GM18499 (cell line): ENCODE data around the gene EPHB4.
"Not testable (repeated sequence)": the region's sequence is repeated elsewhere in the genome, so short reads cannot be mapped to it uniquely, and the experiment has no call there.

Experiments
- ATAC-seq: cut with Tn5 transposase; IDR thresholded peaks from one replicate; pipeline ENCODE4 v1.9.1; 2021; ENCODE audit warnings: moderate number of reproducible peaks; ENCODE audit not compliant: insufficient read depth, unreplicated experiment

EPHB4 gene

DNA sequence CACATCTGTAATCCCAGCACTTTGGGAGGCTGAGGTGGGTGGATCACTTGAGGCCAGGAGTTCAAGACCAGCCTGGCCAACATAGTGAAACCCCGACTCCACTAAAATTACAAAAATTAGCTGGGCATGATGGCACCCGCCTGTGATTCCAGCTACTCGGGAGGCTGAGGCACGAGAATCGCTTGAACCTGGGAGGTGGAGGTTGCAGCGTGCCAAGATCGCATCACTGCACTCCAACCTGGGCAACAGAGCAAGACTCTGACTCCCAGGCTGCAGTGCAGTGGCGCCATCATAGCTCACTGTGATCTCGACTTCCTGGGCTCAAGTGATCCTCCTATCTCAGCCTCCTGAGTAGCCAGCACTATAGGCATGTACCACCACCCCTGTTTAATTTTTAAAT lies 27.6 kb upstream of the EPHB4 start:
- not testable (repeated sequence) for ATAC-seq

DNA sequence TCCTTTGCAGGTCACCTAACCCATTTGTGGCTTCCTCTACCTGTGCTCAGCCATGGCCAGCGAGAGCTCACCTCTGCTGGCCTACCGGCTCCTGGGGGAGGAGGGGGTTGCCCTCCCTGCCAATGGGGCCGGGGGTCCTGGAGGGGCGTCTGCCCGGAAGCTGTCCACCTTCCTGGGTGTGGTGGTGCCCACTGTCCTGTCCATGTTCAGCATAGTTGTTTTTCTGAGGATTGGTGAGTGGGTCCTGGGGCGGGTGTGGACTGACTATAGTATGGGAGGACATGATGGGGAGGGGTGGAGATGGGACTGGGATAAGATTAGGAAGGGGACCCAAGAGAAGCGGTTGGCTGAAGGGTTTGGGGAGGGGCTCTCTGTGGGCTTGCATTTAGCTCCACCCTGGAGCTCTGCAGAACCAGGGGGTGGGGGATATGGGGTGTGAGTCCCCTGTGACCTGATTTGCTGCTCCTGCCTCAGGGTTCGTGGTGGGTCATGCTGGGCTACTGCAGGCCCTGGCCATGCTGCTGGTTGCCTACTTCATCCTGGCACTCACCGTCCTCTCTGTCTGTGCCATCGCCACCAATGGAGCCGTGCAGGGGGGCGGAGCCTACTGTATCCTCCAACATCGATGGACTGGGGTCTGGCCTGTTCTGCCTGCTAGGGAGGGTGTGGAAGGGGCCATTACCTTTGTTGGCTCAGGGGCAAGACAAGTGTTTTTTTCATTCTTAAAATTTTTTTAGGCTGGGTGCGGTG lies 27.0 kb upstream of the EPHB4 start:
- ATAC-seq: no peak

DNA sequence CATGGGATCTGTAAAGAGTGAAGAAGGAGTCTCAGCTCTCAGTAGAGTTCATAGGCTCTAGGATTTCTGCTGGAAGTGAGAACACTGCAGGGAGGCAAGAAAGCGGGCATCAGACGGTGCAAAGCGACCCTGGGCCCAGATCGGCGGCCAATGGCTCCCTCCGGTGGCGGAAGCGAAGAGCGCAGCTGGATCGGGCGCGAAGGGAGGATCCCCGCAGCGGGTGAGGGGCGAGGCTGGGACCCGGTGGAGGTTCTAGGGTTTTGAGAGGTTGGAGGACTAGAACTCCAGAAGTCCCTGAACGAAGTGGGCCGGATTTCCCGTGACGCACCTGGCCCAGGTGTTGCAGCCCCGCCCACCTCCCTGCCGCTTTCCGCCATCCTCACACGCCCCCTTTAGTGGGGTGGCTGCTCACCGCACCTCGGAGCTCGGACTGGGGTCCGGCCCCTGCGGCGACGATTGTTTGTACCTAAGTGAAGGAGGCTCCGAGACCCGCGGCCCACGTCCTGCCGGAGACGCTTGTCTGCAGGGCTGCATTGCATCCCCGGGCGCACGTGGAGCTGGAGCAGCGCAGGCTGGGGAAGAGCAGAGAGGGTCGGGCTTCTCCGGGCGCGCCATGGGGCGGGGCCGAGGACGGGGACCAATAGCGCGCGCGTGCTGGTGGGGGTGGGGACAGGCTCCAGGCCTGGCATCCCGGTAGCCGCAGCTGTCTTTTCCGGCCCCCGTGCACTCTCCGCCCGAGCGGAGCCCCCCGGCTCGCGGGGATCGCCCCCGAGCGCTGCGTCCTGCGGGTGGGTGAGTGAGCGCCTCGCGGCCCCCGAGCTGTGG lies 24.9 kb upstream of the EPHB4 start, which contains the start of gene SLC12A9:
Gene SLC12A9 (plus strand): TSS at position 666 of the 825 bp plus-strand sequence. CDS start 1,485 bp downstream, outside the sequence.
- no peak for ATAC-seq

GRCh38 chr7:100847360-100847759 lies 20.0 kb upstream of the EPHB4 start:
- no peak for ATAC-seq

GRCh38 chr7:100840470-100841100 lies 13.3 kb upstream of the EPHB4 start:
- no peak for ATAC-seq

- ATAC-seq: no peak
Measured at GRCh38 chr7:100839361-100839760, 12.0 kb upstream of the EPHB4 start.

DNA sequence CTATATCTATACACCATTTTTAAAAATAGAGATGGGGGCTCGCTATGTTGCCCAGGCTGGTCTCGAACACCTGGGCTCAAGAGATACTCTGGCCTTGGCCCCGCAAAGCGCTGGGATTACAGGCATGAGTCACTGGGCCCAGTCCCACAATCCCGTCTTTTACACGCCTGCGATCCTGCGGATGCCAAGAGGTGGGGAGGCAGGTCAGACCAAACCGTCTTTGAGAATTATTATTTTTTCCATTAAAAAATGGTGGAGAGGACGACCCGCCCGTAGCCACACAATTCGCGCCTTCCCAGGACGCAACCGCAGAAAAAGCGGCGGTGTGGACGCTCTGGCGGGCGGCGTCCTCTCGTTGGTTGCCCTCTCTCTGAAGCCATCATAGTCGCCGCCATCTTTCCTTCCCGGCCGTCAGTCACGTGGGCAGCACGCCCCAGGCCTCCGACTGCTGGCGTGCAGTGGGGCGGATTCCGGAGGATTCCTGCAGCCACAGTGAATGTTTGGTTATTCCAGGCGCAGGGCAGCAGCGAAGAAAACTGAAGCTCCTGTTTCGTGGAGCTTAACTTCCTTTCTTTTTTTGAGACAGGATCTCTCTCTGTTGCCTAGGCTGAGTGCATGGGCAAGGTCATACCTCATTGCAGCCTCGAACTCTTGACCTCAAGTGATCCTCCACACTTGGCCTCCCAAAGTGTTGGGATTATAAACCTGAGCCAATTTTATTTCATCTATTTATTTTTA lies 9.9 kb upstream of the EPHB4 start:
- no peak for ATAC-seq

DNA sequence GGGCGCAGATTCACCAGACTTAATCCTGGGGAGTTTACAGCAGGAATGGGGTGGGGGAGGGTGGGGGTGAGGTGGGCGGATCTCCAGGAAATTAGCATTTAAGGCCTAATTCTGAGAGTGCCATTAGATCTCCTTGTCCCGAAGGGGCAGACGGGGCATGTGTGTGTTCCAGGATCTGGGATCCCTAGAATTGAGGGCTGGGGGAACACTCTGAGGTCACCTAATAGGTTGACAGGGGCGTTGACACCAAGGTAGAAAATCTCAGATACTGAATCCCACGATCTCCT lies 9.4 kb upstream of the EPHB4 start:
- ATAC-seq: no peak

- no peak for ATAC-seq
Measured at GRCh38 chr7:100835903-100836811, 8.8 kb upstream of the EPHB4 start.

DNA sequence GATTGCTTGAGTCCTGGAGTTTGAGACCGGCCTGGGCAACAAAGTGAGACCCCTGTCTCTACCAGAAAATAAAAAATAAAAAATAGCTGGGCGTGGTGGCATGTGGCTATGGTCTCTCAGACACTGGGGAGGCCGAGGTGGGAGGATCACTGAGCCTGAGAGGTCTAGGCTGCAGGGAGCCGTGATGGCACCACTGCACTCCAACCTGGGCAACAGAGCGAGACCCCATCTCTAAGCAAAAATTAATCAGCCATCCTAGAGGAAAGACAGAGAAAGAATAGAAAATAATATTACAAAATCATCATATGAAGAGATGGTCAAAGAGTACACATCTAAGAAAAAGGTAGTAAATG lies 4.9 kb upstream of the EPHB4 start:
- ATAC-seq: no peak

DNA sequence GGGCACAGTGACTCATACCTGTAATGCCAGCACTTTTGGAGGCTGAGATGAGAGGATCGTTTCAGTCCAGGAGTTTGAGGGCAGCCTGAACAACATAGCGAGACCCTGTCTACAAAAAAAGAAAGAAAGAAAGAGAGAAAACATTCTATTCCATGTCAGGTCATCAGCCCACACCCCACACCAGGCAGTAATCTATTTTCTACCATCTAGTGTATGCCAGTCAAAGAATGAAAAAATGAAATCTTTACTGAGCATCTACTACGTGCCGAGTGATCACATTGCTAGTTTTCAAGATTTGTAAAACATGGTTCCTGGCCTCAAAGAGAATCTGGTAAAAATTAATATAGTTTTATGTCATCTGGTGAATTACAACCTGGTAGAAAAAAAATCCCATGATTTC lies 3.1 kb upstream of the EPHB4 start:
- ATAC-seq: no peak

- no peak for ATAC-seq
Measured at GRCh38 chr7:100829150-100829716, 1.9 kb upstream of the EPHB4 start.

DNA sequence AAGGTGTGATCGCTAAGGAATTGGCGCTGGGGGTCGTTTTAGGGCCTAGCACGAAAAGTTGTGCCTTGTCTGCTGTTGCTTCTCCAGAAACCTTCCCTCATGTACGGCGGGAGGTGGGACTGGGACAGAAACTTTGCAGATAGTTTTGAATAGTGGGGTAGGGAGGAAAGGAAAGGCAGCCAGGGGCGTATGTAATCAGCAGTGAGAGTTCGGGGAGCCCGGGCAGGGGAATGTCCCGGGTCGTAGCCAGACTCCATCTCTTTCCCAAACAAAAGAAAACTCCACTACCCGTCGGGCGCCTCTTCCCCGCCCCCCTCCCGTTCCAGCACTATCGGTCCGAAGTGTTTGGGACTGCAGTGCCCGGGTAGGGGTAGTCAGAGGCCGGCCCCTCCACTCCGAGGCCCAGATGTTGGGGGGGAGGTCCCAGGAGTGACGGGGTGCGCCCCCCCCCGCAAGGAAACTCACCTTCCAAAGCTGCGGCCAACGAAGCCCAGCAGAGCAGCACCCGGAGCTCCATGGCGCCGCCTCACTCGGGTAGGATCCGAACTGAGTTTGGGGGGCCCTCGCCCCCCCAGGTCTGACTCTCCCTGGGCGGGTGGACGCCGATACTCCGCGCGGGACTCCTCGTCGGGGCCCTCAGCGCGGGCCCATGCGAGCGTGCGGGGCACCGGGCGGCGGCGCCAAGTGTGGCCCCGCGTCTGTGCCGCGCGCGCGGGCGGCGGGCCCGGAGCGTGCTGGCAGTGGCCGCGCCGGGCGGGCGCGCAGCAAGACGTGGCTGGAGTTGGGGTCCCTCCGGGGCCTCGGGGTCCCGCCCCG lies 601 bp downstream of the EPHB4 start:
- ATAC-seq: no peak

- no peak for ATAC-seq
Measured at GRCh38 chr7:100825751-100826513, 1.4 kb downstream of the EPHB4 start.

GRCh38 chr7:100825215-100825671 lies 2.1 kb downstream of the EPHB4 start:
- no peak for ATAC-seq

DNA sequence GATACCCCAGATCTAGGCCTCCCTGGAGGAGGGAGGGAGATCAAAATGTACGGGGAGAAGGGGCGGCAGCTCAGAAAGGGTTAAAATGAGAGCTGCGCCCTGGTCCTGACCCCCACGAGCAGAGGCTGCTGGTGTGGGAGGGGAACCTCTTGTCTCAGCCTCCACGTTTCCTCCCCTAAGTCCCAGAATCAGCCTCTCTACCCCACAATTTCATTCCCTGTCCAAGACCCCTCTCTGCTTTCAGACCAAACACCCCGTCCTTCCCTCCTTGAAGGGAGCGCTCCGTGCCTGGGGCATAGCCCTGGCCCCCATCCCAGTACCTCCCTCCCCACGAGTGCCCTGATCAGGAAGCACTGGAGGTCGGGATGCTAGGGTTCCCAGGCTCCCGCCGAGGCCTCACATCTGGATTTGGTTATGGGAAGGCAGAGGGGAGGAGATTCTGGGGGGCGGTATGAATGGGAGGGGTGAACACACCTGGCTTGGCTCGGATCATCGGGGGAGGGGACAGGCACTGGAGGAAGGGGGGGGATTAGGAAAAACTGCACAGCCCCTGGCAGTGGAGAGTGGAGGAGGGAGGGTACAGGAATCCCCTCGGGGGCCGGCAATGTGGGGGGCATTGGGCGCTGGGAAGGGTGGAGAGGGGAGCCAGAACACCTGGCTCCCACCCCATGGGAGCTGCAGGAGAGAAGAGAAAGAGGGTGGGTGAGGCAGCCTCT lies 2.7 kb downstream of the EPHB4 start:
- no peak for ATAC-seq

DNA sequence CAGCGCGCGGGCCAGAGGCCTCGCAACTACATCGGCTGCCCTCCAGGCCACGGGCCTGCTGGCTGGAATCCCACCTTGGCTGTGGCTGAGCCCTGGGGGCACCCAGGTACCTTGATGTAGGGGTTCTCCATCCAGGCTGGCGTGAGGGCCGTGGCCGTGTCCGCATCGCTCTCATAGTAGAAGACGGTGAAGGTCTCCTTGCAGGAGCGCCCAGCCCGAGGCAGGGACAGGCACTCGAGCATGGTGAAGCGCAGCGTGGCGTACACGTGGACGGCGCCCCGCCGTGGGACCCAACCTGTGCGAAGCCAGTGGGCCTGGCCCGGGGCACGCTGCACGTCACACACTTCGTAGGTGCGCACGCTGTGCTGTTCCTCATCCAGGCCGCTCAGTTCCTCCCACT lies 3.8 kb downstream of the EPHB4 start:
- no peak for ATAC-seq
